Mesenteric fat pad (tissue), 1 donor: ENCODE results near the gene KIF16B. TPM values are rescaled to one million over a fixed set of nuclear protein-coding genes. Genes with fewer than 3 reads are reported as not detected.

Experiments used
- DNase-seq: peaks from one replicate; pipeline ENCODE4 v3.0.0-alpha.2; 2020; ENCODE audit warnings: low spot score
- total RNA-seq: library from RNA; stranded (reverse); fragmentation: NEBNext Ultra II Directional; extraction: Animal tissue kit (Norgen Biotek cat#: 25700); gene quantifications from one replicate; pipeline ENCODE4 v1.2.1, GENCODE V29; 2021
- donor health status: DM: yes; HTN: yes; CAD: no.

The KIF16B gene
- total RNA-seq, 1 donor from 2014 or later, result 19.7 TPM

GRCh38 chr20:16554766-16555543 lies 18.3 kb downstream of the KIF16B start:
- no peak for DNase-seq

GRCh38 chr20:16553684-16554083 lies 19.6 kb downstream of the KIF16B start:
- DNase-seq, result no peak

GRCh38 chr20:16553101-16553500 lies 20.1 kb downstream of the KIF16B start:
- DNase-seq, result no peak

- DNase-seq, result no peak
Observed at GRCh38 chr20:16552015-16552414, 21.2 kb downstream of the KIF16B start.

- no peak for DNase-seq
Observed at GRCh38 chr20:16551607-16552006, 21.6 kb downstream of the KIF16B start.

- no peak for DNase-seq
Observed at GRCh38 chr20:16548068-16548672, 25.1 kb downstream of the KIF16B start.

GRCh38 chr20:16544949-16545348 lies 28.3 kb downstream of the KIF16B start:
- no peak for DNase-seq

- DNase-seq, result no peak
Observed at GRCh38 chr20:16542477-16542876, 30.8 kb downstream of the KIF16B start.

GRCh38 chr20:16541878-16542277 lies 31.4 kb downstream of the KIF16B start:
- DNase-seq, result no peak

GRCh38 chr20:16541226-16541625 lies 32.0 kb downstream of the KIF16B start:
- DNase-seq, result no peak

GRCh38 chr20:16539280-16540021 lies 33.8 kb downstream of the KIF16B start:
- no peak for DNase-seq

GRCh38 chr20:16538779-16539178 lies 34.5 kb downstream of the KIF16B start:
- no peak for DNase-seq

- no peak for DNase-seq
Observed at GRCh38 chr20:16537918-16538317, 35.3 kb downstream of the KIF16B start.

GRCh38 chr20:16537025-16537665 lies 36.1 kb downstream of the KIF16B start:
- no peak for DNase-seq

- no peak for DNase-seq
Observed at GRCh38 chr20:16535277-16535676, 38.0 kb downstream of the KIF16B start.

GRCh38 chr20:16533502-16533901 lies 39.7 kb downstream of the KIF16B start:
- no peak for DNase-seq

GRCh38 chr20:16531485-16531884 lies 41.8 kb downstream of the KIF16B start:
- no peak for DNase-seq

- DNase-seq, result no peak
Observed at GRCh38 chr20:16530201-16530681, 43.0 kb downstream of the KIF16B start.

GRCh38 chr20:16528078-16528477 lies 45.2 kb downstream of the KIF16B start:
- DNase-seq, result no peak

- DNase-seq, result no peak
Observed at GRCh38 chr20:16527438-16527837, 45.8 kb downstream of the KIF16B start.
